HUES64 (cell line): ENCODE results near the gene DMXL1.

ENCODE experiments used
- H3K27ac ChIP-seq: 2 replicates; pipeline ENCODE4 v1.7.0; 2013; ENCODE audit warnings: low read depth, low read length, inconsistent platforms
- H3K27me3 ChIP-seq: 2 replicates; pipeline ENCODE4 v1.6.1; 2013; ENCODE audit warnings: mild to moderate bottlenecking, low read length; ENCODE audit not compliant: insufficient read depth
- H3K36me3 ChIP-seq: 2 replicates; pipeline ENCODE4 v1.6.1; 2013; ENCODE audit warnings: mild to moderate bottlenecking, low read length; ENCODE audit not compliant: insufficient read depth
- H3K4me1 ChIP-seq: 2 replicates; pipeline ENCODE4 v1.6.1; 2013; ENCODE audit warnings: mild to moderate bottlenecking, low read length, moderate library complexity; ENCODE audit not compliant: insufficient read depth
- H3K4me3 ChIP-seq: 2 replicates; pipeline ENCODE4 v1.5.1; 2013; ENCODE audit warnings: mild to moderate bottlenecking, low read length, moderate library complexity
- H3K9ac ChIP-seq: 2 replicates; pipeline ENCODE4 v1.6.1; 2013; ENCODE audit warnings: mild to moderate bottlenecking, low read depth, low read length
- H3K9me3 ChIP-seq: 2 replicates; pipeline ENCODE4 v1.6.1; 2013; ENCODE audit warnings: low read depth, low read length; ENCODE audit not compliant: insufficient read depth
- WGBS: fragments of 150-250, 120-280 bp; methylation state at CpG from one replicate; pipeline ENCODE4 v1.1.7; 2013; ENCODE audit warnings: missing lambda C conversion rate; 5-methylcytosine and 5-hydroxymethylcytosine counted together

The DMXL1 gene

DNA sequence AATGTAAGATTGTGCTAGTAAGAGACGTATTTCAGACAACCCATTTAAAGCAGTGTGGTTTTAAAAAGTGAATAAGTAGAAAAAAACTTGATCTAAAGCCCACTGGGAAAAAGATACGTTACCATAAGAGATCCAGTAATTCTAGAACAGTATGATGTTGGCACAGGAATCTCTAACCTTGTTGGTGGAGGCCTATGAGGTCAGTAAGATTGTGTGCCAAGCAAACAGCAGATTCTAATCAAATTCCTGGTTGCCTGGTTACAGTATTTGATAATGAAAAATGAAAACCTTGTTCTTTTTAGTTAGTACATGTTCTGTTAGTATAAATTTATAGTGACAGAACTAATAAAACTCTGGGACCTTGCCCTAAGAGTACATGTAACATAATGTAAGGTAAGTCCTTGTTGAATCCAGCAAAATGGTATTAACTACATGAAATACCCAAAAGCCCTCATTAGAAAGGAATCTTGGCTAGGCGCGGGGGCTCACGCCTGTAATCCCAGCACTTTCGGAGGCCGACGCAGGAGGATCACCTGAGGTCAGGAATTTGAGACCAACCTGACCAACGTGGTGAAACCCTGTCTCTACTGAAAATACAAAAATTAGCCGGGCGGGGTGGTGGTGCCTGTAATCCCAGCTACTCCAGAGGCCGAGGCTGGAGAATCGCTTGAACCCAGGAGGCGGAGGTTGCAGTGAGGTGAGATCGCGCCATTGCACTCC is 33.2 kb upstream of the DMXL1 start:
- Histone ChIP-seq H3K4me1 (peaks cover 8% of the 10 kb centered on the region; the same call in 1 of the 2 replicates), H3K4me3 (no peak overlapping the region), H3K27me3 (no peaks in the 10 kb centered on the region), H3K9me3 (no peaks in the 10 kb centered on the region), H3K36me3 (no peaks in the 10 kb centered on the region), H3K9ac (no peak overlapping the region), H3K27ac (no peak overlapping the region)
- 95% methylated on average over 16 of the region's 16 CpGs for WGBS

DNA sequence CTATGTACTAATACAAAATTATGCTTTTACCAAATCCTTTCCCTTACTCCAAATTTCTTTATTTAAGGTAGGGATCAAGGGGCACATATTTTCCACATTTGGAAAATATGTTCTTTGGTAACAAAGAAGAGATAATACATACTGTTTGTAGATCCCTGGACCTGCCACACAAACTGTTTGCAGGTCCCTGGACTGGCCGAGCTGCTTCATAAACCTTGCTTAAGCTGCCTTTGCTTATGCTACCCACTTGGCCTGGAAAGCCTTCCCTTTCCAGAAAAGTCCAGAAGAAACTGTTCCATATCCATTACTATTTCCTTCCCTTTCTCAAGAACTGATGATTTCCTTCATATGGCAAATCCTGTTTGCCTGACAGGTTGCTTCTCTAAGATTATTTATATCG is 22.6 kb upstream of the DMXL1 start:
- Histone ChIP-seq H3K36me3 (no peaks in the 10 kb centered on the region), H3K4me3 (no peak overlapping the region)
- 95% methylated on average over 2 of the region's 2 CpGs for WGBS

DNA sequence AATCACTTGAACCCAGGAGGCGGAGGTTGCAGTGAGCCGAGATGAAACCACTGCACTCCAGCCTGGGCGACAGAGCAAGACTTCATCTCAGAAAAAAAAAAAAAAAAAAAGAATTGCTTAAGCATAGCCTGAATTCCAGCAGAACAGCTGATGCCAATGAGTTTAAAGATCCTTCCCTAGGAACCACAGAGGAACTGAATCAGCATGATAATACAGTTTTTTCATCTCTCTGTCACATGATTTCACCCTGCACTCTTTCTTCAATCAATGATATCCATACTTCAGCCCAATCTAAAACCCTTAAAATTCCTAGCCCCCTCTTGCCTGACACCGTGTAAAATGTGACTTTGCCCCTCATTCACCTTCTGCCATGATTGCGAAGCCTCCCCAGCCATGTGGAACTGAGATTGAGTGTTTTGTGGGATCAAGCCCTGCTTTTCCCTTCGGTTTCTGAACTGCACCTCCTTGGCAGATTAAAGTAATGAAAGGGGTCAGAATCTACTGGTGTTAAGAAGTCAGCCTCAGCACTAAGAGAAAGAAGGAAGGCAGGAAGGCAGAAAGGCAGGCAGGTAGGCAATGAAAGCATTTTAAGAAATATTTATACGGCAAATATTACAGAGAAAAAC is 20.9 kb upstream of the DMXL1 start:
- H3K9me3 ChIP-seq: no peaks in the 10 kb centered on the region
- H3K4me3 ChIP-seq: no peak overlapping the region
- no peaks in the 10 kb centered on the region for H3K36me3 ChIP-seq
- WGBS: 60% methylated on average over 6 of the region's 7 CpGs
- peak overlapping the region; percentile 32; the same call in 1 of the 2 replicates for H3K9ac ChIP-seq
- H3K4me1 ChIP-seq: peaks cover 11% of the 10 kb centered on the region
- H3K27ac ChIP-seq: peak overlapping the region; percentile 83
- H3K27me3 ChIP-seq: no peaks in the 10 kb centered on the region

More for the DNA sequence above, 22.6 kb upstream of the DMXL1 start:
- Histone ChIP-seq H3K27me3 (no peaks in the 10 kb centered on the region), H3K9me3 (no peaks in the 10 kb centered on the region), H3K4me1 (peaks cover 11% of the 10 kb centered on the region), H3K27ac (no peak overlapping the region), H3K9ac (no peak overlapping the region)

DNA sequence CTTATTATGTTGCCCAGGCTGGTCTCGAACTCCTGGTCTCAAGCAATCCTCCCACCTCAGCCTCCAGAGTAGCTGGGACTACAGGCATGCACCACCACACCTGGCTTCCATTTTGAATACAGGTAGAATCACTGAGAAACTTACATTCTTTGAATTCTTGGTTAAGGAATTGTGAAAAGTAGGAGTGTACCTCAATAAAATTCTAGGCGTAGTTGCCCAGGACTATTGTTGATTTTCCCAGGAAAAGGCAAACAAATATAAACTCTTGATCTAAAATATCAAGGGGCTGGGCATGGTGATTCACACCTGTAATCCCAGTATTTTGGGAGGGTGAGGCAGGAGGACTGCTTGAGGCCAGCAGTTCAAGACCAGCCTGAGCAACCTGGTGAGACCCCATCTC is 16.8 kb upstream of the DMXL1 start:
- H3K9ac ChIP-seq: no peak overlapping the region
- no peak overlapping the region for H3K4me3 ChIP-seq
- H3K27me3 ChIP-seq: no peaks in the 10 kb centered on the region
- no peaks in the 10 kb centered on the region for H3K36me3 ChIP-seq
- H3K4me1 ChIP-seq: peaks cover 11% of the 10 kb centered on the region
- no peaks in the 10 kb centered on the region for H3K9me3 ChIP-seq
- no peak overlapping the region for H3K27ac ChIP-seq
- WGBS: 97% methylated on average over 2 of the region's 2 CpGs

DNA sequence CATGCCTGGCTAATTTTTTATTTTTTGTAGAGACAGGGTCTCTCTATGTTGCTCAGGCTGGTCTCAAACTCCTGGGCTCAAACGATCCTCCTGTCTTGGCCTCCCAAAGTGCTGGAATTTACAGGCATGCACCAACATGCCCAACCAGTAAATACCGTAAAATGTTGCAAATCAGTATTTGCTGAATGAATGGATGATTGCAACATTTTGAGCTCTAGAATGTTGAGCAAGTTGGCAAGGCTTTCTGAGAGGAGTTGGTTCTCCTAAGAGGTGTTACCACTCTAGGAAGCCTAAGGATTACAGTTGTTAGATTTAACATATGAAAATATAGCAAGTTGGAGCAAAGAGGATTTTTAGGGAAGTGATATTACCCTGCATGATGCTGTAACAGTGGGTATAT is 15.6 kb upstream of the DMXL1 start:
- H3K4me1 ChIP-seq: peaks cover 5% of the 10 kb centered on the region
- no peak overlapping the region for H3K27ac ChIP-seq
- no peaks in the 10 kb centered on the region for H3K36me3 ChIP-seq
- H3K27me3 ChIP-seq: no peaks in the 10 kb centered on the region
- no peaks in the 10 kb centered on the region for H3K9me3 ChIP-seq
- H3K4me3 ChIP-seq: no peak overlapping the region
- no peak overlapping the region for H3K9ac ChIP-seq
- WGBS: 94% methylated on average over 2 of the region's 2 CpGs

DNA sequence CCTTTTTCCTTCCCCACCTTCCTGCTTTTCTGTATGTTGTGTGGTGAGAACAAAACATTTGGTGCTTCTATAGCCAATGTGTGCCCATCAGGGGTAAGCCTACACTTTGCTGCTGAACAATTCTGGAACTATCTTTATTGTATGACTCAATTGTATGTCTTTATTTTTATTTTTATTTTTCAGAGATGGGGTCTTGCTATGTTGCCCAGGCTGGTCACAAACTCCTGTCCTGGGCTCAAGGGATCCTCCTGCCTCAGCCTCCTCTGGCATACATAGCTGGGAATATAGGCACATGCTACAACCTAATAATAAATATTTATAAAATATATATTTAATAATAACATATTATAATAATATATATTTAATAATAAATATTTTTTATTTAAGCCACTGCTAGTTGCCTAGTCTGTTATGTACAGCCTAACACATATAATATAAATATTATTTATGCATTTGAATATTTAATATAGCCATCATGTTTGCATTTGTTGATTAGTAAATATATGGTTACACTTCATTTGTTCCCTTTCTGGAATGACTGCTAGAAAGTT is 11.8 kb upstream of the DMXL1 start:
- Histone ChIP-seq H3K9me3 (no peaks in the 10 kb centered on the region), H3K4me1 (no peaks in the 10 kb centered on the region), H3K27me3 (no peaks in the 10 kb centered on the region), H3K36me3 (no peaks in the 10 kb centered on the region), H3K4me3 (no peak overlapping the region), H3K27ac (no peak overlapping the region), H3K9ac (no peak overlapping the region)

DNA sequence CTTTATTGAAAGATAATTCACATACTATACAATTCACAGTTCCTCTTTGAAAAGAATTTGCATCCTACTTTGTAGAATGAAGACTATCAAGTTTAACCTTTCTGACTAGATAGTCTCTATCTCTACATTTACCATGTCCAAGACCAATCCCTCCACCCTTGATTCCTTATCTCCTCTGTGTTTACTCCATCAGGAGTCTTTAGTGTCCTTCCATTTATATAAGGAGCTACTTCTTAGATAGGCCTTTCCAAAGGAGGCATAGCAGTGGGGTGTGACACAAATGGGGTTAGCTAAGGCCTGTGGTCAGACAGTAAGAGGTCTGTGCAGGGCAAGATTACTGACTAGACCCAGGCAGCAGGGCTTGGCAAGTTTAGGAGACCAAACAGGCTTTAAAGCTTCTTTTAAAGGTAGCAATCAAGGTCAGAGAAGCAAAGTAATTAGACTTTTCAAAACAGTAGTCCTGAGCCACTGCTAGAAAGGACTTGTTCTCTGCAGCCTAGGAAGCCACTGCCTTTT is 11.1 kb upstream of the DMXL1 start:
- H3K36me3 ChIP-seq: no peaks in the 10 kb centered on the region
- H3K9me3 ChIP-seq: no peaks in the 10 kb centered on the region
- no peaks in the 10 kb centered on the region for H3K27me3 ChIP-seq
- H3K4me3 ChIP-seq: no peak overlapping the region
- H3K9ac ChIP-seq: no peak overlapping the region
- no peaks in the 10 kb centered on the region for H3K4me1 ChIP-seq
- H3K27ac ChIP-seq: no peak overlapping the region

DNA sequence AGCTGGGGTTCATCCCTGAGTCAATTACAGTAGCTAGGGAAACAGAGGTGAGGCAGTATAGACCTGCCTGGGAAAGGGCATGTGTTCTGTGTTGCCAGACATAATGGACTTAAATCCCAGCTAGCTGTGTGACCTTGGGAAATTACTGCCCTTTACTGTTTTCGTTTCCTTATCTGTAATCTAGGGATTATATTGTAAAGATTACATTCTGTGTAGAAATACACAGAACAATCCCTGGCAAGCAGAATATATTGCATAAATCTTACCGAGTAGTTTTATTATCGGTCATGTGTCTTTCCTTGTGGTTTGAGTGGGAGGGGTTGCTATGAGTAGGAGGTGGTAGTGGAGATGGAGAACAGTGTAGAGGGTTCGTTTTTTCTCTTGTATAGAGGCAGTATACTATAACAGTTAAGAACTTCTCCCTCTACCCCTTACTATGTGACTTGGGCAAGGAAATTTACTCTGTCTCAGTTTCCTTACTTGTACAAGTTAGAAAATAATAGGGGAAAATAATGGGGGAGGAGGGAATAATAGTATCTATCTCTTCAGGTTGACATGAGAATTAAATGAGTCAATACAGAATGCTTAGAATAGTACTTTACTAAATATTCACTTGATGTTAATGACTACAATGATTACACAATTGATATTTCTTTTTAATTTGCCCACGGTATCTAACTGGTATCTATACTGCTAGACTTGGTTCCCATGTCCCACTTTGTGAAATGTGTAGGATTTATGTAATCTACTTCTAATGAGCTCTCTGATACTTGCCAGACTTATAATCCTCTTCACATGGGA is 7.1 kb upstream of the DMXL1 start:
- 95% methylated on average over 2 of the region's 5 CpGs for WGBS
- H3K4me3 ChIP-seq: no peak overlapping the region
- no peaks in the 10 kb centered on the region for H3K9me3 ChIP-seq
- H3K36me3 ChIP-seq: no peaks in the 10 kb centered on the region
- H3K27ac ChIP-seq: no peak overlapping the region
- H3K4me1 ChIP-seq: no peaks in the 10 kb centered on the region
- H3K27me3 ChIP-seq: no peaks in the 10 kb centered on the region
- no peak overlapping the region for H3K9ac ChIP-seq

DNA sequence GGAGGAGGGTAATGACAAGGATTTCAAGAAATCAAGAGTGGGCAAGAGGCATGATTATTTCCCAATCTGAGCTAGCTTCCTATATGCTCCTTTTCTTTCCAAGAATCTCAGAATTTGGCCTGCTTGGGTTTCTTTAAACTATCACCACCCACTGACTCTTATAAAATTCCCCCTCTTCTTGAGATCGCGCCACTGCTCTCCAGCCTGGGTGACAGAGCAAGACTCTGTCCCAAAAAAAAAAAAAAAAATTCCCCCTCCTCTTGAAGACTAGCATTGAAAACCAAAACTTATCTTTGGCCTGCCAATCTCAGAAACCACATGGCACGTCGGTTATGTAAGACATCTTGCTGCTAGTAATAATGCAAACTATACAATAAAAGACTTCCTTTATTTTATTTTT is 3.4 kb upstream of the DMXL1 start:
- Histone ChIP-seq H3K36me3 (no peaks in the 10 kb centered on the region), H3K9me3 (no peaks in the 10 kb centered on the region), H3K9ac (no peak overlapping the region), H3K4me3 (no peak overlapping the region), H3K27me3 (no peaks in the 10 kb centered on the region), H3K27ac (no peak overlapping the region), H3K4me1 (peaks cover 4% of the 10 kb centered on the region)
- WGBS: 91% methylated on average over 4 of the region's 4 CpGs

DNA sequence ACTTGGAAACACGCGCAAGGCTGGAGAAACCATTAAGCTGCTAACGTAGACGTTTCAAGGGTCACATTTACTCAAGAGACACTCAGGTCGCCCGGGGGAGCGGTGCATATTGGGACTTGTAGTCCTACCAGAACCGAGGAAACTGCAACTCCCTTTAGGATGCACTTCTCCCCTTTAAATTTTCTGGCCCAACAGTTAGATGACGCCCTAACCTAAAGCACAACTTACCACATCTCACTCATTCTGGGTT is 384 bp upstream of the DMXL1 start:
- Histone ChIP-seq H3K4me3 (peak overlapping the region; percentile 71), H3K36me3 (no peaks in the 10 kb centered on the region), H3K9ac (peak overlapping the region; percentile 71), H3K4me1 (peaks cover 26% of the 10 kb centered on the region), H3K27ac (peak overlapping the region; percentile 86; the same call in 1 of the 2 replicates), H3K27me3 (no peaks in the 10 kb centered on the region), H3K9me3 (no peaks in the 10 kb centered on the region)
- WGBS: under 1% methylated on average over 9 of the region's 9 CpGs

DNA sequence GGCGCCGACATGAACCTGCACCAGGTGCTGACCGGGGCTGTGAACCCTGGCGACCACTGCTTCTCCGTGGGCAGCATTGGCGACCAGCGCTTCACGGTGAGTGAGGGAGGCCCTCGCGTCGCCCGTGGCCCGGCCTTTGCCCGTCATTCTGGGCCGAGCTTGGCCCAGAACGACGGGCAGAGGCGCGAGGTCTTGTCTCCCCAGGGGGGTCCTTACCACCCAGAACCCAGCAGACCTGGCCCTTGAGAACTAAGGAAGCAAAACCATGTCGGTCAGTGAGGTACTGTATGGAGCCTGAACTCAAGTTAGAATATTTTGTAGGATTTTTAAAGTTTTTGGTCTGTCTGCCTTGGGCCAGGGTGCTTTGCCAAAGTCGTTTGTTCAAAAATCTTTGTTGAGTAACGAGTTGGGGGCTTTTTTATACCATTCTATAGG is 691 bp downstream of the DMXL1 start:
- H3K4me1 ChIP-seq: peaks cover 35% of the 10 kb centered on the region
- peak overlapping the region; percentile 86; the same call in 1 of the 2 replicates for H3K27ac ChIP-seq
- WGBS: under 1% methylated on average over 22 of the region's 22 CpGs

More for the DNA sequence above, 691 bp downstream of the DMXL1 start:
- Histone ChIP-seq H3K27me3 (no peaks in the 10 kb centered on the region), H3K9me3 (no peaks in the 10 kb centered on the region), H3K4me3 (peak overlapping the region; percentile 71), H3K36me3 (no peaks in the 10 kb centered on the region), H3K9ac (peak overlapping the region; percentile 71)
